Measurements from ENCODE around the gene MAD2L2.

MAD2L2 gene

GRCh38 chr1:11704691-11705475 is 23.9 kb upstream of the MAD2L2 start:
- DNase-seq: no peak

- no peak for DNase-seq
Observed at GRCh38 chr1:11704194-11704529, 23.2 kb upstream of the MAD2L2 start.

GRCh38 chr1:11703357-11704193 is 22.6 kb upstream of the MAD2L2 start:
- no peak for DNase-seq

- DNase-seq: no peak
Observed at GRCh38 chr1:11701981-11702803, 21.2 kb upstream of the MAD2L2 start.

GRCh38 chr1:11701551-11701961 is 20.6 kb upstream of the MAD2L2 start:
- no peak for DNase-seq

- DNase-seq: no peak
Observed at GRCh38 chr1:11700601-11701467, 19.9 kb upstream of the MAD2L2 start.

- DNase-seq: no peak
Observed at GRCh38 chr1:11697893-11698210, 16.9 kb upstream of the MAD2L2 start.

GRCh38 chr1:11697188-11697892 is 16.4 kb upstream of the MAD2L2 start:
- DNase-seq: no peak

GRCh38 chr1:11695861-11696260 is 14.9 kb upstream of the MAD2L2 start:
- DNase-seq: no peak

- no peak for DNase-seq
Observed at GRCh38 chr1:11693917-11694316, 13.0 kb upstream of the MAD2L2 start.

- DNase-seq: no peak
Observed at GRCh38 chr1:11693024-11693590, 12.2 kb upstream of the MAD2L2 start.

- no peak for DNase-seq
Observed at GRCh38 chr1:11691928-11692711, 11.2 kb upstream of the MAD2L2 start.

- DNase-seq: no peak
Observed at GRCh38 chr1:11691302-11691914, 10.5 kb upstream of the MAD2L2 start, which contains the start of gene DRAXIN. TSS of gene DRAXIN (plus strand) at chr1:11691710. CDS start at chr1:11706259, 14,549 bp downstream.

- no peak for DNase-seq
Observed at GRCh38 chr1:11690397-11691301, 9.7 kb upstream of the MAD2L2 start.

- no peak for DNase-seq
Observed at GRCh38 chr1:11688506-11688905, 7.6 kb upstream of the MAD2L2 start.

GRCh38 chr1:11685210-11685752 is 4.3 kb upstream of the MAD2L2 start:
- DNase-seq: no peak

- DNase-seq: no peak
Observed at GRCh38 chr1:11684070-11684469, 3.1 kb upstream of the MAD2L2 start.

- no peak for DNase-seq
Observed at GRCh38 chr1:11682799-11683198, 1.9 kb upstream of the MAD2L2 start.

Data from SIG-M5 (cell line).